Putamen (tissue), 1 donor: ENCODE results near the gene COMMD6.
A peak's percentile ranks its signal among the peaks of the same experiment; 100 is the strongest.
"Not testable (repeated sequence)": the region's sequence is repeated elsewhere in the genome, so short reads cannot be mapped to it uniquely, and the experiment has no call there.

Experiments used
- DNase-seq: peaks from one replicate; pipeline ENCODE4 v3.0.0-alpha.2; 2016; ENCODE audit warnings: low spot score

The COMMD6 gene

GRCh38 chr13:75537401-75538365 lies at the start of gene COMMD6:
Gene COMMD6, minus strand, starts transcription at chr13:75537841. Its CDS starts 36 bp downstream, at chr13:75537805.
- peak; percentile 86 for DNase-seq

GRCh38 chr13:75585153-75585552 lies 47.5 kb upstream of the COMMD6 start:
- DNase-seq: no peak

GRCh38 chr13:75583091-75583490 lies 45.5 kb upstream of the COMMD6 start:
- no peak for DNase-seq

GRCh38 chr13:75581874-75582640 lies 44.4 kb upstream of the COMMD6 start:
- no peak for DNase-seq

GRCh38 chr13:75579529-75579928 lies 41.9 kb upstream of the COMMD6 start:
- DNase-seq: no peak

GRCh38 chr13:75569576-75569975 lies 31.9 kb upstream of the COMMD6 start:
- no peak for DNase-seq

- DNase-seq: peak; percentile 17
These were observed 29.0 kb upstream of the COMMD6 start for GRCh38 chr13:75566658-75567057.

- DNase-seq: no peak
These were observed 20.7 kb upstream of the COMMD6 start for GRCh38 chr13:75558145-75558840.

- DNase-seq: no peak
These were observed 19.3 kb upstream of the COMMD6 start for GRCh38 chr13:75556961-75557360.

- no peak for DNase-seq
These were observed 18.2 kb upstream of the COMMD6 start for GRCh38 chr13:75555836-75556235.

GRCh38 chr13:75554981-75555380 lies 17.3 kb upstream of the COMMD6 start:
- no peak for DNase-seq

GRCh38 chr13:75554464-75554863 lies 16.8 kb upstream of the COMMD6 start:
- no peak for DNase-seq

GRCh38 chr13:75550159-75550567 lies 12.5 kb upstream of the COMMD6 start:
- peak; percentile 16 for DNase-seq

- peak; percentile 94 for DNase-seq
These were observed 11.9 kb upstream of the COMMD6 start, which contains the start of gene UCHL3 for GRCh38 chr13:75549262-75550158. Gene UCHL3, plus strand, starts transcription at chr13:75549791. Its CDS starts 30 bp downstream, at chr13:75549821.

- no peak for DNase-seq
These were observed 10.3 kb upstream of the COMMD6 start for GRCh38 chr13:75547917-75548316.

- DNase-seq: not testable (repeated sequence)
These were observed 7.7 kb upstream of the COMMD6 start for GRCh38 chr13:75545386-75545785.

GRCh38 chr13:75544681-75545330 lies 7.2 kb upstream of the COMMD6 start:
- no peak for DNase-seq

- no peak for DNase-seq
These were observed 4.3 kb upstream of the COMMD6 start for GRCh38 chr13:75541961-75542360.

- no peak for DNase-seq
These were observed 3.6 kb upstream of the COMMD6 start for GRCh38 chr13:75541287-75541686.

GRCh38 chr13:75533861-75534260 lies 3.8 kb downstream of the COMMD6 start:
- no peak for DNase-seq

- no peak for DNase-seq
These were observed 7.1 kb downstream of the COMMD6 start for GRCh38 chr13:75530549-75530961.
